Left hindlimb (tissue), 1 donor: ENCODE data around the gene ANKS1B.
"Not testable (repeated sequence)": the region's sequence is repeated elsewhere in the genome, so short reads cannot be mapped to it uniquely, and the experiment has no call there.

ENCODE experiments used
- DNase-seq: peaks from one replicate; pipeline ENCODE4 v3.0.0-alpha.2; 2018

Gene ANKS1B

DNA sequence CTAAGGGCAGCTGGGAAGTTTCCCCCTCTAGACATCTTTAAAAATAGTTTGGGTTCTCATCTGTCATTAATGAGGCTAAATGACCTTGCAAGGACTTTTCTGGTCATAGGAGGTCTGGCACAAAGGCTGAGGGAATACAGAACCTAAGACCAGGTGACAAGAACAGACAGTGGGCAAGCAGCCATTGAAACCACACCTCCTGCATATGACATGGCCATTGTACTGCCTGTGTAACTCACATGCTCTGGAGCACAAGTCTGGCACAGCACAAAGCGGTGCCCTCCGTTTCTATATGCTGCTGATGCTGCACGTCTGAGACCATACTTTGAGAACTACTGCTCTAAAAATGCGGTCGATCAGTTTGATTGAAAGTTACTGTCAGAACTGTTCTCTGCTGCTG lies 1196.3 kb downstream of the ANKS1B start:
- DNase-seq = no peak

DNA sequence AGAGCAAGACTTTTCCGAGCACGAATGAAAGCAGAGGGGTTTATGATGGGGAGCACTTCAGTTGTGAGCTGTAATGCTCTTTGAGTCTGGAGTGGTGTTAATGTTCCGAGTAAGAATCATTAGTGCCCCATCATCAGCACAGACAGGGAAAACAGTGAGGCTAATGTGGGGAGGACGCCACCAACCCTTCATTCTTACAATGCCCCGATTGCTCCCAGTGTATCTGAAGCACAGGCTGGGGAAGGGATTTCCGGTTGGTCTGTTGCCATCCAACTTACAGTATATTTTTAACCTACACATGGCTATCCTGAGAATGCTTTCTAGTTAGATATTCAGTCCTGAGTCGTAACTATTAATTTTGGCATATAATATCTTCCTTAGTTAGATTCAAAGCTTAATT lies 1198.1 kb downstream of the ANKS1B start:
- no peak for DNase-seq

DNA sequence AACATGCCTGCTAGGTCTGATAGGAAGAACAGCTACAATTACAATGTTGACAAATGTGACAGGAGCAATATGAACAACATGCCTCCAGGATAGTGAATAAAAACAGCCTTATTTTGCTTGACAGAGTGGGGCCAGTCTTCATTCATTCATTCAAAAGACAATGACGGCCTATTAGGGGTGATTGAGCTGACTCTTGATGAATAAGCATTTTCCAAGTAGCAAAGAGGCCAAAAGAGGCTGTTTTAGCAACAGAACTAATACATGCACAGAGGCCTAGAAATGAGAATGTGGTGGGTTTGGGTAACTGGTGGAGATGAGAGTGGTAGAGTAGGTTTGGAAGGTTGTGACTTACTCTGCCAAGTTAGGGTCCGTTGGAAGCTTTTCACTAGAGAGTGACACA lies 1201.3 kb downstream of the ANKS1B start:
- DNase-seq = no peak

- no peak for DNase-seq
Measured at GRCh38 chr12:98780261-98780660, 1204.5 kb downstream of the ANKS1B start.

- no peak for DNase-seq
Measured at GRCh38 chr12:98772818-98773217, 1211.9 kb downstream of the ANKS1B start.

- DNase-seq = no peak
Measured at GRCh38 chr12:98771811-98772752, 1212.7 kb downstream of the ANKS1B start.

- no peak for DNase-seq
Measured at GRCh38 chr12:98770230-98770629, 1214.5 kb downstream of the ANKS1B start.

DNA sequence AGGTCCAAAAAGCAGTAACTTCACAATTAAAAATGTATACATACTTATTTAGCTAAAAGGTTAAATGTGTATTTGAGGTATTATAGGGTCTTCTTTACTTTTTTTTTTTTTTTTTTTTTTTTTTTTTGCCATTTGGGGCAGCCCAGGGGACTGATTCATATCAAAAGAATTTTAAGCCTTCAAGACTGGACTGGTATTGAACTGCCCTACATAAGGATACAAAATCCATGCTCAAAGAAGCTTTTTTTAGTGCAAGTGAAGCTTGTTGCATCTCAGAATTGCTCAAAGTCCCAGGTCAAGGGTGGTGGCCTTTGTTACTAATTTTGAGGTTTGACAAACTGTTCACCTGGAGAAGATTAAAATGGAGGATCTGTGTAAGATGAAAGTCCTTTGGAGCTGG lies 1215.7 kb downstream of the ANKS1B start:
- DNase-seq = no peak

DNA sequence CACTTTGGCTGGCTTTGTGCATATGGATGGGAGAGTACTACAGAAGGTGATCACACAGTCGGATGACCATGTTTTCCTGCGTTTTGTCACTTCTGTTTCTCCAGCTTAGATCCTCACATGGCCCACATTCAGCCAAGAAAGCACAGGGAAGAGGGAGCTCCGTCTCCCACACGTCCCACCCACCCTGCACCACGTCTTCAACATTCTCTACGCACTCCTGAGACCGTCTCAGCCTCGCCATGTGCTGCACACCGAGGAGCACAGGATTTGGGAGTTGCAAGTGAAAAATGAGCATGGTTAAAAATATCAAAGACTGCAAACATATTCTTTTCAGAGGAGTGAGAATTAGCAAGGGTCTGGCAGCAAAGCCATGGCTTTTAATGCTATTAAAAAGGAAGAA lies 1217.5 kb downstream of the ANKS1B start:
- no peak for DNase-seq

- no peak for DNase-seq
Measured at GRCh38 chr12:98763656-98764055, 1221.1 kb downstream of the ANKS1B start.

- DNase-seq = no peak
Measured at GRCh38 chr12:98758331-98758730, 1226.4 kb downstream of the ANKS1B start.

DNA sequence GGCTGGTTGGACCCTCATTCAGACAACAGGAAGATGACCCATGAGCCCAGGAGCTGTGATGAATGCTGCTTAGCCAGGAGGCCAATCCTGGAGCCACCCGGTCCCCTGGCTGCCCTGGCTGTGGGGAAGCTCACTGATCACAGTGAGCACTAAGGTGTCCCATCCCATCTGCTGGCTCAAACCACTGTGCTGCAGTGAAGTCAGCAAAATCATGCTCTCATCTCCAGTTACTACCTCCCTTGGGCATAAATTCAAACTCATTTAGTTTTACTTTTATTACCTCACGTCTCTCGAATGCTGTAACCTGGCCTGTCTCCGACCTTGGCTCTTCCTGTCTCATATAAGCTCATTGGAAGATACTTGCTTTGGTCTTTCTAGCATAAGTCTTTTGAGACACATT lies 1227.3 kb downstream of the ANKS1B start:
- DNase-seq = no peak

DNA sequence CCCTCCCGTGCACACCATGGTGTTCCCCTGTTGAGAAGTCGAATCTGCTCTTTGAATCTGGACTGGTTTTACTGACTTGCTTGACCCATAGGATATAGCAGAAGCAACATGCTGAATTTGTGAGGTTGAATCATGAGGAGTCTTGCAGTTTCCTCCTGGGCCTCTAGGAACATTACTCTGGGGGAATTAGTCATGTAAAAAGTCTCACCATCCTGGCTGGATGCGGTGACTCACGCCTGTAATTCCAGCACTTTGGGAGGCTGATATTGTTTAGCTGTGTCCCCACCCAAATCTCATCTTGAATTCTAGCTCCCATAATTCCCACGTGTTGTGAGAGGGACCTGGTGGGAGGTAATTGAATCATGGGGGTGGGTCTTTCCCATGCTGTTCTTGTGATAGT lies 1228.9 kb downstream of the ANKS1B start:
- not testable (repeated sequence) for DNase-seq

- no peak for DNase-seq
Measured at GRCh38 chr12:98754095-98754494, 1230.6 kb downstream of the ANKS1B start.

GRCh38 chr12:98752726-98753125 lies 1232.0 kb downstream of the ANKS1B start:
- no peak for DNase-seq

- no peak for DNase-seq
Measured at GRCh38 chr12:98751580-98752115, 1233.1 kb downstream of the ANKS1B start.

DNA sequence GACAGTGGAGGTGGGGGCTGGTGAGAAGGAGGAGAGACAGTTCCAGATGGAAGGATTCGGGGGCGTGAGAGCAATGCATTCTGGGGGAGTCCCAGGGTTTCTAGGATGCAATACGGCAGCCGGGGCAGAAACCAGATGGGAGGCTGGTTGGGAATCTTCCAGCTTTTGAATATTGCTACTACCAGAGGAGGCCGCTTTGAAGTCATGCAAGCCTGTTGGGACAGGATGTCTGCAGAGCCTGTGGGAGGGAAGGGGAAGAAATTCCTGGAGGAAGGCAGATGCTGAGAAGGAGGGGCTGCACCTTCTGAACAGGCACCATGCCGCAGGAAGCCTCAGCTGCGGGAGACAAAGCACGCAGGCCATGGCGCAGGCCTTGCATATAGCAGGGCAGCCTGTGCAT lies 1234.2 kb downstream of the ANKS1B start:
- DNase-seq = no peak

GRCh38 chr12:98748463-98748862 lies 1236.3 kb downstream of the ANKS1B start:
- DNase-seq = no peak

GRCh38 chr12:98745578-98746391 lies 1239.0 kb downstream of the ANKS1B start:
- DNase-seq = peak; percentile 63

DNA sequence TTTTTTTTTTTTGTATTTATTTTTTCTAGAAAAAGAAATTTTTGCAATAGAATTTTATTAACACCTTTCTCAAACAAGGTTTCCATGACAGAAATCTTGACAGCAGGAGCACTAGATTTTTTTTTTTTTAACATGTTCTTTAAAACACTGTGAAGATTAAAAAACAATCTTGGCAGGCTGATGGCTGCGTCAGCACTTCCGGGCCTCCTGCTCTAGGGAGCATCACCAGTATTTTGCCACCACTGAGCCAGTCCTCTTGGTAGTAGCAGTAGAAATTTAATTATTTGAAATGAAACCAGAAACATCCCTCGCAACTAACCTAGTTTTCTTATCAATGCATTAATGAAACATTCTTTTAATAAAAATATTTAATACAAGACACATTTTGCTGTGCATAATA lies 1240.1 kb downstream of the ANKS1B start:
- no peak for DNase-seq

DNA sequence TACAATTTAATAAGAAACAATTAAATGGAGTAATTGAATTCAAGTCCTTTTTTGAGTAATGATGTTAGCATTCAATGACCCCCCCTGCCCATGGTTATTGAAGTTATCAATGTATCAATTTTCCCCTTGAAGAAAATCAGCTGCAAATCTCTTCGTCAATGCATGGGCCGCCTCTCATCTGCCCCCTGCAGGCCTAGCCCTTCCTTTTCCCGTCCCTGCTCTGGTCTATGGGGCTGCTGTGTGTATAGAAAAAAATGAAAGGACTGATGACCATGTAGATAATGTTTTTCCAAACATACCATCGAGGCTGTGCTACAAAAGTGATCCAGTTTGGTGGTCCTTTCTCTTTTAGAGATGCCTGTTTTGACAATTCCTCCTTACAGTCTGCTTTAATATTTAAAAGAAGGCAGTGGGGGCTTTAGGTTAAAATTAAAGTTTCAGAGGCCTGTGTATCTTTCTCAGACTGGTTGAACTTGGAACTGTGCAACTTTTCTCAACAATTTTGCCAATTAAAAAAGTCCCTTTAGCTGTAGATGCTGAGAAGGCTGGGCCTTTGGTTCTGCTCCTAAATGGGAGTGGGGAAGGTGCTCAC lies 1241.3 kb downstream of the ANKS1B start:
- DNase-seq = no peak

GRCh38 chr12:98741556-98742265 lies 1243.0 kb downstream of the ANKS1B start:
- no peak for DNase-seq

GRCh38 chr12:98741196-98741555 lies 1243.6 kb downstream of the ANKS1B start:
- no peak for DNase-seq
